Measurements from ENCODE around the gene TESK1.

TESK1 gene

GRCh38 chr9:35651956-35652828, 47.1 kb downstream of the TESK1 start:
- ChIA-PET CTCF (interaction anchor here (1.0 kb wide), 1 partner anchor 9 kb away, joined by 3 read pairs; no protein-coding TSS in a partner anchor), POLR2A (no interaction called here)
- TF ChIP-seq CTCF (IDR thresholded peaks at IDR 0.05; ENCODE audit: insufficient read depth, low read length, missing control alignments), result no peak
- no peak overlapping the region for H3K4me3 ChIP-seq (ENCODE audit: low read depth, low read length)
- no peak for DNase-seq (ENCODE audit: low read depth, low spot score)

GRCh38 chr9:35652829-35653209, 47.8 kb downstream of the TESK1 start:
- no peak for TF ChIP-seq CTCF (IDR thresholded peaks at IDR 0.05; ENCODE audit: insufficient read depth, low read length, missing control alignments)
- ChIA-PET POLR2A (no interaction called here), CTCF (no interaction called here)
- H3K4me3 ChIP-seq (ENCODE audit: low read depth, low read length), result no peak overlapping the region
- no peak for DNase-seq (ENCODE audit: low read depth, low spot score)

GRCh38 chr9:35653611-35654010, 48.5 kb downstream of the TESK1 start:
- ChIA-PET POLR2A (no interaction called here), CTCF (interaction anchor here (0.7 kb wide), 1 partner anchor 868 kb away, joined by 5 read pairs; no protein-coding TSS in a partner anchor)
- TF ChIP-seq CTCF (IDR thresholded peaks at IDR 0.05; ENCODE audit: insufficient read depth, low read length, missing control alignments), result no peak
- DNase-seq (ENCODE audit: low read depth, low spot score), result no peak
- no peak overlapping the region for H3K4me3 ChIP-seq (ENCODE audit: low read depth, low read length)

- ChIA-PET POLR2A (interaction anchor here (3.5 kb wide), 1 partner anchor 33 kb away, joined by 39 read pairs; the partner anchor contains the start of gene TPM2), CTCF (interaction anchor here (1.1 to 11.9 kb wide), 13 partner anchors 8 to 178 kb away, joined by 3 to 148 read pairs (median 4); partner anchors contain the start of genes ARHGEF39, CREB3, HINT2 and TLN1)
- no peak overlapping the region for H3K4me3 ChIP-seq (ENCODE audit: low read depth, low read length)
- DNase-seq (ENCODE audit: low read depth, low spot score), result no peak
- TF ChIP-seq CTCF (IDR thresholded peaks at IDR 0.05; ENCODE audit: insufficient read depth, low read length, missing control alignments), result no peak
Observed at GRCh38 chr9:35656348-35656747, 51.3 kb downstream of the TESK1 start.

- no peak for TF ChIP-seq CTCF (IDR thresholded peaks at IDR 0.05; ENCODE audit: insufficient read depth, low read length, missing control alignments)
- ChIA-PET CTCF (interaction anchor here (1.1 to 11.9 kb wide), 16 partner anchors 11 to 179 kb away, joined by 3 to 148 read pairs (median 4); partner anchors contain the start of genes CREB3, HINT2, TLN1 and TPM2), POLR2A (interaction anchor here (1.2 to 3.5 kb wide), 8 partner anchors 11 to 167 kb away, joined by 3 to 39 read pairs (median 6); partner anchors contain the start of genes CREB3, RUSC2, TLN1 and TPM2)
- no peak for DNase-seq (ENCODE audit: low read depth, low spot score)
- peak overlapping the region; percentile 53 for H3K4me3 ChIP-seq (ENCODE audit: low read depth, low read length)
Observed at GRCh38 chr9:35656831-35657545, 51.9 kb downstream of the TESK1 start.
